Transverse colon (tissue), 4 donors: ENCODE measurements around the gene AFAP1L2. TPM values are rescaled to one million over a fixed set of nuclear protein-coding genes. Genes with fewer than 3 reads are reported as not detected.

Experiments
- DNase-seq: peaks from one replicate; pipeline ENCODE4 v3.0.0-alpha.2; 2019
- H3K27ac ChIP-seq, 4 donors: fragments of 200-600 bp; sonication (generic); 2 replicates each; pipeline ENCODE4 v1.5.1; 2016 to 2018; ENCODE audit warnings: inconsistent platforms in 4 of 4
- H3K27me3 ChIP-seq: fragments of 200-600 bp; sonication (generic); 2 replicates; pipeline ENCODE4 v1.5.1; 2017; ENCODE audit warnings: inconsistent platforms
- H3K36me3 ChIP-seq, 4 donors: fragments of 200-600 bp; sonication (generic); 2 replicates each; pipeline ENCODE4 v1.5.1; 2017 to 2019; ENCODE audit warnings: inconsistent platforms in 4 of 4
- H3K4me1 ChIP-seq, 4 donors: fragments of 200-600 bp; sonication (generic); 2 replicates each; pipeline ENCODE4 v1.5.1; 2017 to 2020; ENCODE audit warnings: inconsistent platforms in 4 of 4
- H3K4me3 ChIP-seq, 4 donors: fragments of 200-600 bp; sonication (generic); 1 replicate in 1 of 4; 2 replicates in 3 of 4; pipeline versions ENCODE4 v1.5.1 to v1.6.1; 2017 to 2019; ENCODE audit warnings: inconsistent platforms in 4 of 4
- H3K9me3 ChIP-seq, 2 donors: fragments of 200-600 bp; sonication (generic); 2 replicates each; pipeline ENCODE4 v1.5.1; 2017 to 2019; ENCODE audit warnings: inconsistent platforms in 2 of 2
- EP300 ChIP-seq: sonication (generic); formaldehyde crosslinking; IDR thresholded peaks from one replicate; pipeline ENCODE4 v1.6.1; 2017; ENCODE audit warnings: antibody characterized with exemption, low read depth
- POLR2A ChIP-seq: fragments of 450-650 bp; IDR thresholded peaks from one replicate; pipeline ENCODE4 v1.6.1; 2016; ENCODE audit warnings: antibody characterized with exemption, mild to moderate bottlenecking, moderate library complexity
- POLR2AphosphoS5 ChIP-seq, 3 donors: sonication (generic); formaldehyde crosslinking; IDR thresholded peaks; one replicate each; pipeline ENCODE4 v1.6.1; 2016; ENCODE audit warnings: antibody characterized with exemption in 3 of 3
- WGBS, 2 donors: methylation state at CpG; one replicate each; pipeline ENCODE4 v1.1.5; 2018; ENCODE audit warnings: low coverage in 1 of 2; 5-methylcytosine and 5-hydroxymethylcytosine counted together
- in situ Hi-C, 4 donors: fragments of 200-750 bp; cut with MboI; loops; one replicate each; pipeline versions ENCODE4 v1.15.0 to v1.15.1; 2017; ENCODE audit warnings: low sequenced_read_pairs in 3 of 4, low pct_ligation_motif_present in 1 of 4, low pct_unique_long_range_greater_than_20kb in 1 of 4
- intact Hi-C: fragments of 100-400 bp; cut with DNase I; formaldehyde crosslinking; loops from one replicate; pipeline ENCODE4 v1.15.1; 2023; ENCODE audit warnings: low total_unique reads
- total RNA-seq, 4 donors: library from RNA; depleted of rRNA; stranded (reverse); fragments of >200 nt; gene quantifications; one replicate each; pipeline ENCODE4 v1.1.0, GENCODE V29; 2016
- TF ChIP-seq, protein P1 (sequence below), 5 experiments: fragments of 200-600 bp in 3 of 5; fragments of 450-650 bp in 2 of 5; sonication (generic) in 3 of 5; IDR thresholded peaks; 1 replicate in 2 of 5; 2 replicates in 3 of 5; pipeline ENCODE4 v1.5.1; 2016 to 2017; ENCODE audit warnings: antibody characterized with exemption in 5 of 5, inconsistent platforms in 3 of 5, mild to moderate bottlenecking in 2 of 5, moderate library complexity in 1 of 5

Gene AFAP1L2
- total RNA-seq, 4 donors from 2014 or later = 12.2 to 42.6 (median 13.2) TPM

DNA sequence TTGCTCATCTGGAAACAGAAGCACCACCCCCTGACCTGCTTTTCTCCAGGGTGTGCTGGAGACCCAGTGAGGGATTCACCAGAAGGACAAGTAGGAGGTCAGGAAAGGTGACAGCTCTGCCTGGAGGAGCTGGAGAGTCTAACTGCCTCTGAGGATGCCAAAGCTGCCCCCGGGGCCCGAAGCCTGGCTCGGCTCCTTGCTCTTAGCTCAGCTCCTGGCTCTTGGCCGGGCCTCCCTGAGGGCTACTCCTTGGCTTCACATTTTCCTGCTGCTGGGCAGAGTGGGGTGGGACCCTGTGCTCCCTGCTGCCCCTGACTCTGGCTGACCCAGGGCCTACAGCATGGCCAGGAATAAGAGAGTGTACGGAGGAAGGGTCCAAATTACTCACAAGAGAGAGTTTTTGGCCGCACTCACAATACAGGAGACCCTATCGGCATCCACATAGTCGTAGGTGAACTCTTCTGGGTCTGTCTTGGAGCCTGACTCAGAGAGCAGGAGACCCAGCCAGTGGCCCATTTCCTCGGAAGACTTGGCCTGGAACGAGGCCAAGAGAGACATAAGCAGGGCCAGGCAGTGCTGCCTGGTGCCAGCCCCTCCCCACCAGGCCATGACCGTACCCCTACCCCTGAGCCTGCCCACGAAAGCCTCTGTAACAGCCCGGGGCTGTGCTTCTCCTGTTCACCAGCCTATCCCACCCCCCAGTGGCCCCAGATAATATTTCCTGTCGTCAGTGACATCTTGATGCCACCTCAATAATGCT, 102.2 kb downstream of the AFAP1L2 start:
- WGBS, 2 donors = 40 to 78% methylated on average over 1 to 14 of the region's 14 CpGs
- Histone ChIP-seq H3K27ac (no peak overlapping the region), H3K9me3 (no peaks in the 10 kb centered on the region), H3K27me3 (no peaks in the 10 kb centered on the region), H3K4me3 (no peak overlapping the region), H3K36me3 (peaks cover 0 to 7% (median 1%) of the 10 kb centered on the region in 4 donors), H3K4me1 (peaks cover 3 to 11% (median 8%) of the 10 kb centered on the region in 4 donors)
- intact Hi-C loops = loop anchor here (5.0 kb wide), 1 partner anchor 135 kb away; no protein-coding TSS in a partner anchor
- TF ChIP-seq POLR2A = no peak
- TF ChIP-seq, protein P1, sequence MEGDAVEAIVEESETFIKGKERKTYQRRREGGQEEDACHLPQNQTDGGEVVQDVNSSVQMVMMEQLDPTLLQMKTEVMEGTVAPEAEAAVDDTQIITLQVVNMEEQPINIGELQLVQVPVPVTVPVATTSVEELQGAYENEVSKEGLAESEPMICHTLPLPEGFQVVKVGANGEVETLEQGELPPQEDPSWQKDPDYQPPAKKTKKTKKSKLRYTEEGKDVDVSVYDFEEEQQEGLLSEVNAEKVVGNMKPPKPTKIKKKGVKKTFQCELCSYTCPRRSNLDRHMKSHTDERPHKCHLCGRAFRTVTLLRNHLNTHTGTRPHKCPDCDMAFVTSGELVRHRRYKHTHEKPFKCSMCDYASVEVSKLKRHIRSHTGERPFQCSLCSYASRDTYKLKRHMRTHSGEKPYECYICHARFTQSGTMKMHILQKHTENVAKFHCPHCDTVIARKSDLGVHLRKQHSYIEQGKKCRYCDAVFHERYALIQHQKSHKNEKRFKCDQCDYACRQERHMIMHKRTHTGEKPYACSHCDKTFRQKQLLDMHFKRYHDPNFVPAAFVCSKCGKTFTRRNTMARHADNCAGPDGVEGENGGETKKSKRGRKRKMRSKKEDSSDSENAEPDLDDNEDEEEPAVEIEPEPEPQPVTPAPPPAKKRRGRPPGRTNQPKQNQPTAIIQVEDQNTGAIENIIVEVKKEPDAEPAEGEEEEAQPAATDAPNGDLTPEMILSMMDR (IDR thresholded peaks at IDR 0.05) = no peak
- DNase-seq = no peak
- in situ Hi-C loops = loop anchor here in 3 of 4 donors (25.0 kb wide), 2 partner anchors 135 to 485 kb away; no protein-coding TSS in a partner anchor

DNA sequence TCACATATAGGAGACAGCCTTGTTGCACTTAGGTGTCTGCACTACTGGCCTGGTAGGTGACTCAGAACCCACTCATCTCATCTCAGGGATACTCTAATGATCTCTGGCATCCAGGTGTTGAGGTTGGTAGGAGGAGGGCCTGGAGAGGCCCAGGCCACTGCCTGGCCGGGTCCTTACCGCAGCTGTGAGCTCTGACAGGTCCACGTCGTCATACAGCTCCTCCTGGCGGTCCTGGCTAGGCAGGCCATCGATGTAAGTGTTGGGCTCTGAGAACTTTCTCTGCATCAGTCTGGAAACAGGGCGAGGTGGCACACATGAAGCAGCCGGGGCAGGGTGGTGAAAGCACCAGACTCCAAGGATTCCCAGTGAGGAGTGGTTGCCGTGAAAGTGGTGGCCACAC, 103.1 kb downstream of the AFAP1L2 start:
- H3K4me1 ChIP-seq = peaks cover 3 to 11% (median 8%) of the 10 kb centered on the region in 4 donors
- intact Hi-C loops (loop anchor here (5.0 kb wide), 1 partner anchor 136 kb away; no protein-coding TSS in a partner anchor), in situ Hi-C loops (loop anchor here in 3 of 4 donors (25.0 kb wide), 2 partner anchors 136 to 486 kb away; no protein-coding TSS in a partner anchor)
- peaks cover 0 to under 1% of the 10 kb centered on the region in 2 donors for H3K9me3 ChIP-seq
- no peak for DNase-seq
- H3K36me3 ChIP-seq = peaks cover 0 to 15% (median 6%) of the 10 kb centered on the region in 4 donors
- 98 to 100% methylated on average over 1 to 9 of the region's 9 CpGs for WGBS, 2 donors
- no peaks in the 10 kb centered on the region for H3K27me3 ChIP-seq
- no peak overlapping the region for H3K4me3 ChIP-seq
- no peak overlapping the region for H3K27ac ChIP-seq
- TF ChIP-seq POLR2AphosphoS5 (IDR thresholded peaks at IDR 0.05) (no peak), EP300 (no peak), POLR2A (no peak)
- TF ChIP-seq, protein P1 (IDR thresholded peaks at IDR 0.05) = no peak

DNA sequence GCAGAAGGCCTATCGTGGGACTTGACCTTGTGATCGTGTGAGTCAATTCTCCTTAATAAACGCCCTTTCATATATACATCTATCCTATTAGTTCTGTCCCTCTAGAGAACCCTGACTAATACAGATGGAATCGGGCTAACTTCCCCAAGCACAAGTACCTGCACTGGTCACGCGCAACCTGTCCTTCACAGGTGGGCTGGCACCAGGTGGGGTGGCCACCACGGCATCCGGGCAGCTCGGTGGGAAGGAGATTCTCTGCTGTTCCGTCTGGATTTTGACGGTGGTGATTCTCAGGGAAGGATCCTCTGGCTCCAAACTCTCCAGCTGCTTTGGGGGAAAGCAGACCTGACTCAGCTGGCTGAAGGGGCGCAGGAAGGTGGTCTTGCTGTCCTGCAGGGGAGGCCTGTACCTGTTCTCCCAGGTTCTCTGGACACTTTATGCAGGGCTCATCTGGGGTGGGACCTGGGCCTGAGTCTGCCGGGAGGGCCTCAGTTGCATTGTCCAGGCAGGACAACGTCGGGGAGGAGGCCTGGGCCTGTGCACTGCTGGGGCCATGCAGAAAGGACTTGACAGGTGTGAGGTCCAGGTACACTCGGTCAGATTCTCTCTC, 104.2 kb downstream of the AFAP1L2 start:
- intact Hi-C loops (loop anchor here (5.0 kb wide), 1 partner anchor 137 kb away; no protein-coding TSS in a partner anchor), in situ Hi-C loops (loop anchor here in 3 of 4 donors (25.0 kb wide), 2 partner anchors 137 to 487 kb away; no protein-coding TSS in a partner anchor)
- no peak for TF ChIP-seq EP300
- no peak for TF ChIP-seq POLR2AphosphoS5 (IDR thresholded peaks at IDR 0.05)
- no peak for TF ChIP-seq POLR2A
- TF ChIP-seq, protein P1 (IDR thresholded peaks at IDR 0.05) = no peak

DNA sequence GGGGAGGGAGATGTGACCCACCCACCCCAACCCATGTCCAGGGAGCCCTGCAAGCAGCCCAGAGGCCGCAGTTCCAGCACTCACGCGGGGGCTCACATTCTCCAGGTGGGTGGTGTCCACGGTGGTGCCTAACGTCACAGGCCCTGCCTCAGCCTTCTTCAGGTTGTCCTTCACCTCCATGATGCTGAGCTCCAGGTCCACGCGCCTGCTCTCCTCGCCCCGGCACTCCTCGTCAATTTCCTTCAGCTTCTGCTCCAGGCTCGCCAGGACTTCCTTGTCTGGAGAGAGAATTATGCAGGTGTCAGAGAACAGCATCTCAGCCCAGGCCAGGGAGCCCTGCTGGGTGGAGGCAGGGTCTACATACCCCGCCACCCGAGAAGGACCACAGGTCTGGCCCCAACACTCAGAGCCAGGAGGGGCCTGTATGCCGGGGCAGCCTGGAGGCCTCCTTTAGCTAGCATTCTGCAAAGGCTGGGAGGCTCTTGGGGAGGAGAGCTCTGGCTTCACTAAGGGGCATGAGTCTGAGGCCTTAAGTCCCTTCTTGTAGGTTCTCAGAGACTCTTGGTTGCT, 107.1 kb downstream of the AFAP1L2 start:
- intact Hi-C loops = no loop called here
- Histone ChIP-seq H3K36me3 (peaks cover 0 to 27% (median 12%) of the 10 kb centered on the region in 4 donors), H3K27ac (no peak overlapping the region), H3K9me3 (peaks cover 11 to 14% of the 10 kb centered on the region in 2 donors), H3K4me3 (no peak overlapping the region), H3K27me3 (no peaks in the 10 kb centered on the region), H3K4me1 (no peaks in the 10 kb centered on the region)
- no peak for DNase-seq
- no peak for TF ChIP-seq EP300
- TF ChIP-seq POLR2A = no peak
- no peak for TF ChIP-seq POLR2AphosphoS5 (IDR thresholded peaks at IDR 0.05)
- TF ChIP-seq, protein P1 (IDR thresholded peaks at IDR 0.05) = no peak
- 97 to 100% methylated on average over 4 to 14 of the region's 14 CpGs for WGBS, 2 donors
- in situ Hi-C loops = no loop called here

More for the DNA sequence above, 104.2 kb downstream of the AFAP1L2 start:
- no peak for DNase-seq
- no peak overlapping the region for H3K4me3 ChIP-seq
- 92 to 100% methylated on average over 2 to 16 of the region's 16 CpGs for WGBS, 2 donors
- H3K36me3 ChIP-seq = peaks cover 0 to 26% (median 11%) of the 10 kb centered on the region in 4 donors
- H3K4me1 ChIP-seq = peaks cover 3 to 11% (median 8%) of the 10 kb centered on the region in 4 donors
- no peaks in the 10 kb centered on the region for H3K27me3 ChIP-seq
- H3K9me3 ChIP-seq = peaks cover 9 to 11% of the 10 kb centered on the region in 2 donors
- no peak overlapping the region for H3K27ac ChIP-seq
